Epithelial cell of proximal tubule (primary cell): ENCODE measurements around the gene NAPA. TPM values are rescaled to one million over a fixed set of nuclear protein-coding genes. Genes with fewer than 3 reads are reported as not detected.

Experiments
- DNase-seq: peaks from one replicate; pipeline ENCODE4 v3.0.0-alpha.2; 2011; ENCODE audit warnings: low read depth
- H3K4me3 ChIP-seq: 2 replicates; pipeline ENCODE4 v1.5.1; 2011; ENCODE audit warnings: low read depth, mild to moderate bottlenecking, low read length
- total RNA-seq: library from RNA; depleted of rRNA; stranded (reverse); fragments of >200 nt; gene quantifications from 2 replicates; pipeline ENCODE4 v1.2.3, GENCODE V29; 2015
- TF ChIP-seq, protein P1 (sequence below): conservative IDR thresholded peaks from 2 replicates; pipeline ENCODE4 v1.5.1; 2012; ENCODE audit warnings: low read depth, mild to moderate bottlenecking, low read length

Gene NAPA
- total RNA-seq, 1 donor from 2014 or later = 78.9 TPM

DNA sequence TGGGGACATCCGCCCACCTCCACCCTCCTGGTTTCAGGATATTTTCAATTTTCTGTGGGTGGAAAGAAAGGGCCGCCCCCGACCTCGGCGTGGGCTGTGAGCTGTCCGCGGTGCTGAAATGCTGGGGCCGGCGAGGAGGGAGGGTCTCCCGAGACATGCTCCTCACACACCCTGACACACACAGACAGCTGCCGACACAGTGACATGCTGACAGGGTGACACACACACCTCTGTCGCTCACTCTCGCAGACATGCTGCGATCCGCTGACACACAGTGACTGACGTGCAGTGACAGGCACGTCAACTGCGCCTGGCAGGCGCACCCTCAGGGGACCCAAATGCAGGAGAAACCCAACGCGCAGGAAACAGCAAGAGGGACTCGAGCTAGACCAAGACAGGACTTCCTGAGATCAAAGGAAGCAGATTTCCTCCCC is 70.5 kb downstream of the NAPA start:
- TF ChIP-seq, protein P1, sequence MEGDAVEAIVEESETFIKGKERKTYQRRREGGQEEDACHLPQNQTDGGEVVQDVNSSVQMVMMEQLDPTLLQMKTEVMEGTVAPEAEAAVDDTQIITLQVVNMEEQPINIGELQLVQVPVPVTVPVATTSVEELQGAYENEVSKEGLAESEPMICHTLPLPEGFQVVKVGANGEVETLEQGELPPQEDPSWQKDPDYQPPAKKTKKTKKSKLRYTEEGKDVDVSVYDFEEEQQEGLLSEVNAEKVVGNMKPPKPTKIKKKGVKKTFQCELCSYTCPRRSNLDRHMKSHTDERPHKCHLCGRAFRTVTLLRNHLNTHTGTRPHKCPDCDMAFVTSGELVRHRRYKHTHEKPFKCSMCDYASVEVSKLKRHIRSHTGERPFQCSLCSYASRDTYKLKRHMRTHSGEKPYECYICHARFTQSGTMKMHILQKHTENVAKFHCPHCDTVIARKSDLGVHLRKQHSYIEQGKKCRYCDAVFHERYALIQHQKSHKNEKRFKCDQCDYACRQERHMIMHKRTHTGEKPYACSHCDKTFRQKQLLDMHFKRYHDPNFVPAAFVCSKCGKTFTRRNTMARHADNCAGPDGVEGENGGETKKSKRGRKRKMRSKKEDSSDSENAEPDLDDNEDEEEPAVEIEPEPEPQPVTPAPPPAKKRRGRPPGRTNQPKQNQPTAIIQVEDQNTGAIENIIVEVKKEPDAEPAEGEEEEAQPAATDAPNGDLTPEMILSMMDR = no peak

DNA sequence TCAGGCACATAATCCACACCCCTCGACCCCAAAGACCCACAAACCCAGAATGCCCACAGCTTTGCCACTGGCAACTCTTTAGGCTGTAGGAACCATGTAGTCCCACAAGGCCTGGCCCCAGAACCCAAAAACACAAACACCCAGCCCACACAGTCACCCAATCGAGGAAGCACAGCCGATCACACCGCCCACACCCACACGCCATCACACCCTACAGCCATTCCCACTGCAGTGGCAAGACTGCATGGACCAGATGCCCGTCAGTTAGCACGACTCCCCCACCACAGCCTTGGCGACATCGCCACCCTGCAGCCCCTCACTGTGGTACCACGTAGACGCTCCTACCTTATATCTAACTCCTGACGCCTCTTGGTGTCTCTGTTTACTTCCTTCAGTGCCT is 71.5 kb downstream of the NAPA start:
- no peak overlapping the region for H3K4me3 ChIP-seq
- no peak for DNase-seq
- TF ChIP-seq, protein P1 = no peak

More for the DNA sequence above, 70.5 kb downstream of the NAPA start:
- H3K4me3 ChIP-seq = no peak overlapping the region
- DNase-seq = no peak

DNA sequence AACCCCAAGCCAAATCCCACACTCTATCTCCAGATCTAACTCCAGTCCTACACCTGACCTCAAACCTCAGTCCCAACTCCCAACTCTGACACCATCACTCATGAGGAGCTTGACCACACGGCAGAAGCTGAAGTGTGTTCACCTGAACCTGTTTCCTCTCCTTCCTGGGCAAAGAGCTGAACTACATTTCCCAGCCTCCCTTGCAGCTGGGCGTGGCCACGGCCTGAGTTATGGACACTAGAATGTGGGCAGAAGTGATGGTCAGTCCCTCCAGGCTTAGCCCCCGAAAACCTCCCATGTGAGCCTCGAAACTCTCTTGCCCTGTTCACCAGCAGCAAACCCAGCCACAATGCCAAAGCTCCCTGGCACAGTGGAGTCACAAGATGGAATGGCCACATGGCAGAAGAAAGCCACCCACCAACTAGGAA is 76.1 kb downstream of the NAPA start:
- TF ChIP-seq, protein P1 = no peak
- no peak overlapping the region for H3K4me3 ChIP-seq
- no peak for DNase-seq

Other genes starting within 250 kb of the NAPA start
- gene INAFM1, start 240.2 kb downstream of the NAPA start, total RNA-seq = 3.0 and 7.0 TPM in 2 replicates
- not detected in 2 replicates for gene C5AR1, start 205.2 kb downstream of the NAPA start, total RNA-seq
- not detected in 2 replicates for gene C5AR2, start 182.9 kb downstream of the NAPA start, total RNA-seq
- 11.5 and 18.8 TPM in 2 replicates for gene DHX34, start 165.7 kb downstream of the NAPA start, total RNA-seq
- 0.29 TPM in 1 of 2 replicates, not detected in the other for gene MEIS3, start 95.5 kb downstream of the NAPA start, total RNA-seq
- not detected in 2 replicates for gene SLC8A2, start 43.2 kb downstream of the NAPA start, total RNA-seq
- gene KPTN, start 30.8 kb downstream of the NAPA start, total RNA-seq = 3.2 TPM in 2 replicates
- gene ZNF541, start 58.1 kb upstream of the NAPA start, total RNA-seq = not detected in 2 replicates
- 2.1 and 2.7 TPM in 2 replicates for gene BICRA, start 94.1 kb upstream of the NAPA start, total RNA-seq
- 33.6 and 58.9 TPM in 2 replicates for gene EHD2, start 198.4 kb upstream of the NAPA start, total RNA-seq
- 192 and 247 TPM in 2 replicates for gene NOP53, start 230.5 kb upstream of the NAPA start, total RNA-seq